Left colon (tissue), 2 donors: ENCODE data around the gene ACOXL. TPM values are rescaled to one million over a fixed set of nuclear protein-coding genes. Genes with fewer than 3 reads are reported as not detected.
"Not testable (repeated sequence)": the region's sequence is repeated elsewhere in the genome, so short reads cannot be mapped to it uniquely, and the experiment has no call there.

Experiments used
- ATAC-seq: fragments of 200-7000 bp; cut with Tn5 transposase; one replicate; pipeline ENCODE4 v1.9.1; 2020; ENCODE audit warnings: mild to moderate bottlenecking, moderate library complexity
- DNase-seq, 2 donors: peaks; one replicate each; pipeline ENCODE4 v3.0.0-alpha.2; 2020
- intact Hi-C, 2 donors: fragments of 100-400 bp; cut with DNase I in 1 of 2; cut with micrococcal nuclease in 1 of 2; formaldehyde crosslinking; loops; one replicate each; pipeline versions ENCODE4 v1.11.2 to v1.14.0; 2022; cut with DNase I, micrococcal nuclease
- total RNA-seq, 2 donors: library from RNA; stranded (reverse); fragmentation: NEBNext Ultra II Directional; extraction: Animal tissue kit (Norgen Biotek cat#: 25700); gene quantifications; one replicate each; pipeline ENCODE4 v1.2.1, GENCODE V29; 2021
- donor health status: DM: no; HTN: no; CAD: no.
- donor health status: DM: yes; HTN: yes; CAD: no.

Gene ACOXL
- total RNA-seq, 2 donors from 2014 or later, result 0.42 to 0.82 TPM

DNA sequence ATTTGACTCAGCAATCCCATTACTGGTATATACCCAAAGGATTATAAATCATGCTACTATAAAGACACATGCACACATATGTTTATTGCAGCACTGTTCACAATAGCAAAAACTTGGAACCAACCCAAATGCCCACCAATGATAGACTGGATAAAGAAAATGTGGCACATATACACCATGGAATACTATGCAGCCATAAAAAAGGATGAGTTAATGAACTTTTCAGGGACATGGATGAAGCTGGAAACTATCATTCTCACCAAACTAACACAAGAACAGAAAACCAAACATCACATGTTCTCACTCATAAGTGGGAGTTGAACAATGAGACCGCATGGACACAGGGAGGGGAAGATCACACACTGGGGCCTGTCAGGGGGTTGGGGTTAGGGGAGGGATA is 350.3 kb downstream of the ACOXL start:
- ATAC-seq, DNase-seq, intact Hi-C loops: not testable (repeated sequence)

DNA sequence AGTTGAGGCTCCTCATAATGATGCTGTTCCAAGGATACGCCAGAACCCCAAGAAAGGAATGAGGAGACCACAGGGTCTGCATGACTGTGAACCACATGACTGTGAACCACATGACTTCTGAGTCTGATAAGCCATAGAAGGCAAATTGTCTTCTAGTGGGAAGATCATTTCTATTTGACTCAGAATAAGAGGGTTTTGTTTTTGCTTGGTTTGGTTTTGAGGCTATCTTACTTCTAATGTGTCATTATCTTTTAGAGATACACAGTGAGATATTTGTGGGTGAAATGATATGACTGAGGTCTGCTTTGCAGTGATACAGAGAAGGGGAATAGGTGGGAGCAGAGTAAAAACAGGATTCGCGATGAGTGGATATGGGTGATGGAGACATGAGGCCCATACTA is 359.4 kb downstream of the ACOXL start:
- intact Hi-C loops, result no loop called here
- ATAC-seq (no peak), DNase-seq (no peak)

DNA sequence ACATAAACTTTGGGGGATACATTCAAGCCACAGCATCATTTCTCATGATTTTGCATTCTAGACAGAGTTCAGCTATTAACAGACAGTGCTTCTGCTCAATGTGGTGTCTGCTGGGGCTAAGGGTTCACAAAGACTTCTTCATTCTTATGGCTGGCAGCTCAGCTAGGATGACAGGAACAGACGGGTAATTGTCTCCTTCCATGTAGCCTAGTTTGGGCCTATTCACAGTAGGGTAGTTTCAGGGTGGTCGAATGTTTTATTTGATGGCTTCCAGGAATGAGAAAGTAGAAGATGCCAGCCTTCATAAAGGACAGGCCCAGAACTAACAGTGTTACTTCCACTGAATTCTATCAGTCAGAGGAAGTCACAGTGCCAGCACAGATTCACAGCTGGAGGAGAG is 362.3 kb downstream of the ACOXL start:
- DNase-seq, result no peak
- ATAC-seq, result no peak
- intact Hi-C loops, result no loop called here

DNA sequence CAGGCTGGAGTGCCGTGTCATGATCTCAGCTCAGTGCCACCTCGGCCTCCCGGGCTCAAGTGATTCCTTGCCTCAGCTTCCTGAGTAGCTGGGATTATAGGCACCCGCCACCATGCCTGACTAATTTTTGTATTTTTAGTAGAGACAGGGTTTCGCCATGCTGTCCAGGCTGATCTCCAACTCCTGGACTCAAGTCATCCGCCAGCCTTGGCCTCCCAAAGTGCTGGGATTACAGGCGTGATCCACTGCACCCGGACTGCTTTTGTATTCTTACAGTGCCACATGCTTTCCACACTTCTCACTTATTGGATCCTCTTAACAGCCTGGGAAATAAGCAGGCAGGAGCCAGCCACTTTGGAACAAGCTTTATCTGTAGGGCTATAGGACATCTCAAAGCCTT is 363.1 kb downstream of the ACOXL start:
- ATAC-seq (no peak), DNase-seq (no peak)
- intact Hi-C loops, result no loop called here

DNA sequence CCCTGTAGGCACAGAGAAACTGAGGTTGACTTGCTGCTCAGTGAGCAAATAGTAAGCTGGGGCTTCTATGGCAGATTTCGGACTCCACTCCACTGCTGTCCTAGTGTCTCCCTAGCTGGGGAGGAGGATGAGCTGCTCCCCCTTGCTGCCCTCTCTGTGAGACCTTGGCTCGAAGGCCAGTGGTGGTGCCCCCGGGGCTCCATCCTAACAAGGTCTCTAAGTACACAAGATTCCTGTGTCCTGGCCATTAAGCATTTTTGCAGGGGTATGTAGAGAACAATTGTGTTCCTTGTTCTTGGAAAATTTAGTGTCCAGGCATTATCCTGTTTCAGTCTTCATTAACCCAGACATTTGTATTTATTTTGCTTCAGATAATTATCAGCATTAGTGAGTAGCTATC is 367.0 kb downstream of the ACOXL start:
- ATAC-seq (no peak), DNase-seq (no peak)
- intact Hi-C loops, result no loop called here

DNA sequence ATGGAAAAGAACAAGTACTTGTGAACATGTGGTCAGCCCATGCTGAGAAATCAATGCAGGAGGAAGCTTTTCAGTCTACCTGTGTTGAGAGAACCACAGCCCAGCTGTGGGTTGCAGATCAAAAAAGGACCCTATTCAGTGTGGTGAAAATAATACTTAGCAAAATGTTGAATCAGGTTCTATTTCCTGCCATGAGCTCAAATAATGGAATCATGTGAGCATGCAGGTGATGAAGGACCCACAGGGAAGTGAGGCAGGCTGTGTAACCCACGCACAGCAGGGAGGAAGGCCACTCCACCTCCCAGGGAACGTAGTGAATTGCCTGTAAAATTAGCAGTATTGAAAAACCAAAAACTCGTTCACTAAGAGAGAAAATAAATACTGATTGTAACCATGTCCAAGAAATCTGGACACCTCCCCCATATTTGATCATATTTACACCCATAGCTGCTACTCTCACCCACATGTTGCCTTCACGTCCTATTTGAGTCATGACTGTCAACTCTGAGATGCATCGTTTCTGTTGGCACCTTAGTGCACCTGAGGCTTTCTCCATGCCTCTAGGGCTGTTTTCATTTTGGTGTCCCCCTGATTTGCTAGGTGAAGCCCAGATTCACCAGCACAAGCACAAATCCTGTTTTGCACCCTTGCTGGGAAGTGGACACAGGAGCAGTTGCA is 367.9 kb downstream of the ACOXL start:
- no peak for DNase-seq
- intact Hi-C loops, result no loop called here
- ATAC-seq, result no peak

DNA sequence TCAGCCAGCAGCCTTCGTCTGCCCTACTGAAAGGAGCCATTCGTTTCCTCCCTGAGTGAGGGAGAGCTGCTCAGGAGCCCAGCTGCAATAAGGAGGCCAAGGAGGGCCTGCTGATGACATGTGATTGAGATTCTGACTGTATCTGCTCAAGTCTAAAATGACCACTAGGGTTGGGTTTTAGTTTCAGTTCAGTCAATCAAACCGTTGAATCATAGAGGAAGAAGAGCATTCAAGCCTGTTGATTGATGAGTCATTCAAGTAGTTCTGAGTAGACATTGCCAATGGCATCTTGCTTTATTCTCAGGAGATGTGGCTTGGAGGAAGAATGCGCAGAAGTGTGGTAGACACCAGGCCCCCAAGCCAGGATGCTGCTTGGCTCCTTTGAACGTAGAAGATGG is 368.4 kb downstream of the ACOXL start:
- ATAC-seq (peak; percentile 28), DNase-seq (no peak)
- intact Hi-C loops, result no loop called here

DNA sequence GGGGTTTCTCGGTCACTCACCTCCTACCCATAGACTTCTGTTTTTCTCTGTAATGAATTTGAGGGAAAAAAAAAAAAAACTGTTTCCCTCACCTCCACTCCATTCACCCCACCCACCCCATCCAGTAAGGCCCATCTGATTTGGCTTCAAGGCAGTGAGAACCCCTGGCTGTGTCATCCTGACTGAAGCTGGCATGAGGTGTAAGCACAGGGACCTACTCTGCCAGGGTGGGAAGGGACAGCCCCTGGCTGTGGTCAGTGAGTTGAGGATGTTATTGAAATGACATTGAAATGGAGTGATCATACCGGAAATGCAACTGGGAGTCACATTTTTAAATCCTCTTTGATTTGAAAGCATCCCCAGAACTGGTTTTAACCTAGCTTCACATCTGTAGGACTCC is 369.2 kb downstream of the ACOXL start:
- intact Hi-C loops, result no loop called here
- DNase-seq, result no peak
- ATAC-seq, result no peak

DNA sequence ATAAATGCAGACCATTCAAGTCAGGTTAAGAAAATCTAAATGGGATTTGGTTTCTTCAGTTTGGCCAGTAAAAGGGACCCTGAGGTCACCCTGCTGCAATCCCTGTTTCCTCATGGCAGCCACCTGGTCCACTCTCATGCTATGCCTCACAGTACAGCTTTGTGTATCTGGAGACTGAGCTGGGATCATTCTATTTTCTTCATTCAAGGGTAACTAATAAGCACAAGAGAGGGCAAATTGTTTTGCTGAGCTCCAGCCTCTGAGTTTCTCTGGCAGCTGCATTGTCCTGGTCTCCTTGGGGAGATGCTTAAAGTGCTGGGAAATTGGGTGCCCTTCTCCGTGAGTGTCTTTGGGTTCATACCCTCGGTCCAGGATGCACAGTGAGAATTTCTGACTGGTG is 369.8 kb downstream of the ACOXL start:
- no peak for ATAC-seq
- intact Hi-C loops, result no loop called here
- no peak for DNase-seq

DNA sequence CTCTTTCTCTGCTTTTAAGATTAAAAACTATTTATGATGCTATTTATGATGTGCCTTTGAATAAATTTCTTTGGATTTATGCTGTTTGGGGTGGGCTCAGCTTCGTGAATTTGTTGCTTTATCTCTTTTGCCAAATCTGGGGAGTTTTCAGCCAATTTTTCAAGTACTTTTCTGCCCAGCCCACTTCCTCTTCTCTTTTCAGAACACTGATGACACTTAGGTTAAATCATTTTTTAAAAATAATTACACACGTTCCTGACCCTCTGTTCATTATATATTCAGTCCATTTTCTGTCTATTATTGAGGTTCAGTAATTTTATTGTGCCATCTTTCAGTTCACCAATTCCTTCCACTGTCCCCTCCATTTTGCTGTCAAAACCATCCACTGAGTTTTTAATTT is 373.6 kb downstream of the ACOXL start:
- DNase-seq (no peak), ATAC-seq (no peak)
- intact Hi-C loops, result no loop called here

DNA sequence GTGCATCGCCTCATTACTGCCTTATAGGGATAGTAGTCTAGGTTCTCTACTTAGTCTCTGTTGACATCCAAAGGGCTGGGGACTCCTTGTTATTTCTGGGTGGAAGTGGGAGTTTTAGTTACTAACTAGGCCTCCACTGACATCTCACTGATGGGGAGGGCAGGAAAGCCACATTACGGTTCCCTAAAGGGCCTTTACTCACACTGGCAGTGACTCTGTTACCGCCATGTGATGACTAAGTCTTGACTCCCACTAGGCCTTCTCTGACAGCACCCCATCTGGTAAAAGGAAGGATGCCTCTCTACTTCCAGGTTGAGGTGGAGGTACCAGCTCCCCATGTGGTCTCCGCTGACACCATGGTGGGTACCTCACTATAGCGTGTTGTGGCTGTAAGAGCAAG is 374.3 kb downstream of the ACOXL start:
- intact Hi-C loops, result no loop called here
- DNase-seq, result no peak
- no peak for ATAC-seq

DNA sequence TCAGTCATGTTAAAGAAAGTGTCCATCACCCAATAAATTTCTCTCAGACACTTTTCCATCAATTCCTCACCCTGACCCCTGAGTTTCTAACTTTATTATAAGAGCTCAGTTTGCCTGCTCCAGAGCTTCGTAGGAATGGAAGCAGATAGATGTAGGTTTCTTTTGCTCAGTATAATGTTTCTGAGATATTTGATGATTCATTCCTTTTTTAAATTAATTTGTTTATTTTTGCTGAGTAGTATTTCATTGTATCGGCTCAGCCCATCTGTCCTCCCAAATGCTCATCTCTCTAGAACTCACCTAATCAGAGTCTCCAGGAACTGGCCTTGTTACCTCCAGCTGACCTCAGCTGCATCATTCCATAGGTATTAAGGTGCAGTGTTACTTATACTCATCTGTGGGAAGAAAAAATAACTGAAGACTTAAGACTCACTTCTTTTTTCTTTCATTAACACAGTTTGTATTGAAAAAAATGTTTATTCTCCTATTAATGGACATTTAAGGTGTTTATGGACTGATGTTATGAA is 376.4 kb downstream of the ACOXL start:
- ATAC-seq (no peak), DNase-seq (no peak)
- intact Hi-C loops, result no loop called here

DNA sequence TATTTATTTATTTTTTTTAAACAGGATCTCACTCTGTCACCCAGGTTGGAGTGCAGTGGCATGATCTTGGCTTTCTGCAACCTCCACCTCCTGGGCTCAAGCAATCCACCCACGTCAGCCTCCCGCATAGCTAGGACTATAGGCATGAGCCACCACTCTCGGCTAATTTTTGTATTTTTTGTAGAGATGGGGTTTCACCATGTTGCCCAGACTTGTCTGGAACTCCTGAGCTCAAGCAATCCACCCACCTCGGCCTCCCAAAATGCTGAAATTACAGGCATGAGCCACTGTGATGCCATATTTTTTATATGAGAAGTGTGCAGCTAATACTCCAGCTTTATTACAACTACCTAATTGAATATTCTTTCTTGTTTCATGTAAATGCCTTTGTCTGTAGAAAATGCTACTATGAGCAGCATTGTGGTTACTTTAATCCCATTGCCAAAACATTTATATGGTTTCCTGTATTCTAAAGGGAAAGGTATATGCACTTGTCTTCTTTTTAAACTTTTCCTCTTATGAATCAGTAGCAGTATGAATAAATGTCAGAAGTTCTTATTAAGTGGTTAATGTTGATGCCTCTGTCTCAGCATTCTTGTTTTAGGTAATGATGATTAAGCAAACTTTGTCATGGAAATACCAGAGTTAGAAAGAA is 378.9 kb downstream of the ACOXL start:
- ATAC-seq (no peak), DNase-seq (no peak)
- intact Hi-C loops, result no loop called here

DNA sequence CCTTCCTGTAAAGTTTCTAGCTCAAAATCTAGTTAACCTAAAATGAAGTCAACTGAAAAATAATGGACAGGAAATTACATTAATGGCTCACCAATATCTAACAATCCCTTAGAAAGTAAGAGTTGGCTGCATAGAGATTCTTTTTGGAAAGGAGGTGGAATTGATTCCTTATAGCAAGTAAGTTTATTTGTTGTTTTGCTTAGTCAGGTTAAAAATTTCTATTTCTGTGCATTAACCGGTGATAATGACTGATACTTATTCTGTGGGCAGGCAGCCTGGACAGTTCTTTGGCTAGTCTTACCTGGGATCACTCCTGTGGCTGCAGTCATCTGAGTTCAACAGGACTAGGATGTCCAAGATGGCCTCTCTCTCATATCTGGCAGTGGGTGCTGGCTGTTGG is 381.5 kb downstream of the ACOXL start:
- DNase-seq (no peak), ATAC-seq (no peak)
- intact Hi-C loops, result no loop called here

DNA sequence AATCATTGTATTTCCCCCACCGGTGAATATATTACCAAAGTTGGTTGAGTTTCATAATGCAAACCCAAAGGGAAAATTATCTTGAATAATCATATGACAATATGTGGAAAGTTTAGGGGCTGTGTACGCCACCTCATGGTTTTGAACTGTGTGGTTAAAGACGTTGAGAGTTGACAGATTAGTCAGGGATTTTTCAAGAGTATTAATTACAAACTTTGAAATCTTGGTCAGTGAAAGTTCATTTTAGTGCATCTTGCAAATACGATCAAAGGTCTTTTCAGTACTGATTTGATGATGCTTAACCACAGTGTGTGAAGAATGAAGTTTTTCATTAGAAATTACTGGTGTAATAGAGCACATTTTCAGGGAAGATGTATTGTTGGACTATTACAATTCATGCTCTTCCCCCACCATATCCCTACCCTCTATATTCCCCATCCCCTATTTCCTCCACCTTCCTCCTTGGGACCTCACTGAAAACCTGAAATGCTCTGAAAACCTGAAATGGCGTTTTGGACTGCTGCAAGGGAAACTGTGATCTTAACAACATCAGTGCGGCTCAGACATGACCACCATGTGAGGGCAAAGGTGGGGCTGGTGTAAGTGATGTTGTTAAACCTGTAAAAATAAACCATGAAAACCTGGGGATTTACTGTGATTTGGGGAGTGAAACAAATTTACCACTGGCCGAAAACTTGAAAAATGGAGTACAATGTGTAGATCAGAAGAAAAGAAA is 383.8 kb downstream of the ACOXL start:
- ATAC-seq (no peak), DNase-seq (no peak)
- intact Hi-C loops, result no loop called here

DNA sequence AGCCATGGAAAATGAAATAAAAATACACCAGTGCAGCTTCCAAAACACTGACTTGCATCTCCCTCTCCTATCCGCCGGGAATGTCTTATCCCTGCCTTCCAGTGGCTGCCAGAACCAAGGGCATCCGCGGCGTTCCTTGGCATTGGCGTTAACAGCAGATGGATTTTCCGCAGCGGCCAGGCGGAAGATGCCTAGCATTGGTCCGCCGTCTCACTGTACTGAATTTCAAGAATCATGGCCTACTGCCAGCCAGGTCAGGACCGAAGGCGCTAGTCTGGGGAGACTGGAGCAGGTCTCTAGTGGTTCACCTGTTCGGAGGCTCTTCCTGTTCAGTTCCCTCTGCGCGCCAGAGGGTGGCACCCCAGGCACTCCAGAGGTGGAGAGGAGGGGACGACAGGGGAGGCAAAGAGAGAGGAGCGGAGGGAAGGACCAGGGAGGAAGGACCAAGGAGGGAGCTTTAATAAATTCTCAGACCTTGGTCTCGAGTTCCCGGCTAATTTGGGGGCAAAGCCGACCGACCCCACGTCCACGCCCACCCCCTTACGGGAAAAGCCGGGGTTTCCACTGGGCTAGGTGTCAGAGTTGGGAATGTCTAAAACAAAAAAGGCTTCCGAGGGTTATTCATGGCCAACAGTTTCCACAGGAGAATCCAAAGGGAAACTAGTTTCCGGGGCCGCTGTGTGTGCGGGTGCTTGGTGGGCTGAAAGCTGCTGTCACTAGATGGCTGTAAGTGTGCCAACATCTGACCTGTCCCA is 384.6 kb downstream of the ACOXL start:
- DNase-seq, result peak; percentile 77 to 84
- intact Hi-C loops, result no loop called here
- peak; percentile 63 for ATAC-seq

DNA sequence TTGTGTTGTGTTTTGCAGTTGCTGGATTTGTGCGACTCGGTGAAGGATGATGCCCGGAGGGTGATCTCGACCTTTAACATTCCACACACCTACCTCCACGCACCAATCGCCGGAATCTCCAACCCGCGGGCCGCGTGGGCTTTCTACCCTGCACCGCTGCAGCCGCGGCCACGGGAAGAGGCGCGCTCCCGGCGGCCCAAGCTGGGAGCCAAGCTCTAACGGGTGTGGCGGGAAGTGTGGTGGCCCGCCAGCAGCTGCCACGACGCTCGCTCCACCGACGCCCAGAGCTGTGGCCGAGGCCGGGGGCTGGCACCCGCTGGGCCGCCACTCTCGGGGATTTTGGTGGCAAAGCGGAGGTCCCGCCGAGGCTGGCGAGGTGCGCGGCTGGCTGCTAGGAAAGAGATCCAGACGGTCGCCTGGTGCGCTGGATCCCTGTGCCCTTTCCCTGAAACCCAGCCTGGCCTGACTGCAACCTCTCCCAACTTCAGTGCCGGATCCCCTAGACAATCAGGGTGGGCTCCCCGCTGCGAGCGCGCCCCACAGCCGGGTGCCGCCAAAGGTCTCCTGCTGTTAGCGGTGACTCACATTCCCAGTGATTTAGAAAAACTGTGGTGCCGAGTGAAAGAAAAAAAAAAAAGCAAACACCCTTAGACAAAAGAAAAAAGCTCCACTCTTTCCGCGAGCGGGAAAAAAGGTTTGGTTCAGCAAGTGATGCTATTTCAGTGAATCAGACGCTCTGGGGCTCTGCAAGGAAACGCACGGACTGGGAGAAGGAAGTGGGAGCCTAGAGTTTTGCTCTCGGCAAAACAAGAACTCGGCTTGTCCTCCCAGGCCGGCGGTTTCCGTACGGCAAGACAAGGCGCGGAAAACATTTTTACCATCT is 385.5 kb downstream of the ACOXL start:
- ATAC-seq (peak; percentile 33), DNase-seq (peak; percentile 47 to 70)
- intact Hi-C loops, result no loop called here

DNA sequence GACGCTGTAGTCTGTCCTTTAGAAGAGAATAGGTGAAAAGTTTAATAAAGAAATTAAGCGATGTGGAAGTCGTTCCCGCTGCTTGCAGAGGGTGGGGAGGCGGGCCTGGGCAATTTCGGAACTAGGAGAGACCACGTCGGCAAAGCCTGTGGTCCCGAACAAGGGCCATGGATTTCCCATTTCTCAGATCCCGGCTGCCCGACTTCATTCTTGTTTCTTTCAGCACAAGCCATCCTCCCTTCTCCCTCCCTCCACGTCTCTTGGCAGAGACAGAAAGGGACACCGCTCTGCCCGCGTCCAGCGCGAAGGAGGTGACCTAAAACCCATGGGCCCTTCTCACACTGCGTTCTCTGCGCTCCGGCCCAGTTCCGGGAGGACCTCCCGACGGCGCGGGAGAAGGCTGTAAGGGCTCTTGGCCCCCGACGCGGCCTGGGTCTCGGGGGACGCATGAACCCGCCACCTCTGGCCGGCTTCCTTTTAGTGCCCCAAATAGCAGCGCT is 386.2 kb downstream of the ACOXL start:
- intact Hi-C loops, result no loop called here
- DNase-seq (peak in 1 of 2 donors; percentile 43), ATAC-seq (no peak)
